C4-2B (cell line): Measurements from ENCODE around the gene CHCHD6.

Experiments used
- CTCF ChIP-seq: fragments of 450-650 bp; conservative IDR thresholded peaks from 2 replicates; pipeline ENCODE4 v1.5.1; 2017; ENCODE audit warnings: mild to moderate bottlenecking
- ZFX ChIP-seq: fragments of 450-650 bp; IDR thresholded peaks from 2 replicates; pipeline ENCODE4 v1.6.1; 2017

- TF ChIP-seq CTCF, result no peak
- no peak for TF ChIP-seq ZFX
Measured at GRCh38 chr3:127001486-127002194, 297.6 kb downstream of the CHCHD6 start.
